Suprapubic skin (tissue), 3 donors: ENCODE data around the gene DDX21.

Experiments used
- CTCF ChIP-seq, 2 donors: fragments of 200-600 bp in 1 of 2; fragments of 450-650 bp in 1 of 2; sonication (generic) in 1 of 2; IDR thresholded peaks; one replicate each; pipeline ENCODE4 v1.5.1; 2016 to 2019; ENCODE audit warnings: antibody characterized with exemption in 2 of 2, mild to moderate bottlenecking in 1 of 2, moderate library complexity in 1 of 2
- EP300 ChIP-seq: sonication (generic); formaldehyde crosslinking; IDR thresholded peaks from one replicate; pipeline ENCODE4 v1.6.1; 2017; ENCODE audit warnings: antibody characterized with exemption

- TF ChIP-seq CTCF (IDR thresholded peaks at IDR 0.05), result no peak
- TF ChIP-seq EP300, result no peak
Measured at GRCh38 chr10:68950598-68950997, 5.4 kb upstream of the DDX21 start.
